ENCODE results near the gene SPRED2. TPM values are rescaled to one million over a fixed set of nuclear protein-coding genes. Genes with fewer than 3 reads are reported as not detected.

SPRED2 gene
- total RNA-seq, 1 experiment from 2014 or later: 10.4 TPM

DNA sequence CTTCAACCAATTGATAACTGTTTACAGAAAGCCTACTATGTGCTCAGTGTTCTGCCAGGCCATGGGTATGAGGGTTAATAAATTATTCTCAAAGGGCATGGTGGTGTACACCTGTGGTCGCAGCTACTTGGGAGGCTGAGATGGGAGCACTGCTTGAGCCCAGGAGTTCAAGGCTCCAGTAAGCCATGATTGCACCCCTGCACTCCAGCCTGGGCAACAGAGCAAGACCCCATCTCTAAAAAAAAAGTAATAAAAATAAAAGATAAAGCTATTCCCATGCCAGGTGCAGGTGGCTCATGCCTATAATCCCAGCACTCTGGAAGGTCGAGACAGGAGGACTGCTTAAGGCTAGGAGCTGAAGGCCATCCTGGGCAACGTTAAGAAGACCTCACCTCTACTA lies 8.0 kb downstream of the SPRED2 start:
- no peak for DNase-seq (ENCODE audit: low read depth, low spot score)
- in situ Hi-C loops (cut with HindIII; ENCODE audit: low pct_unique_long_range_greater_than_20kb, low sequenced_read_pairs): no loop called here

DNA sequence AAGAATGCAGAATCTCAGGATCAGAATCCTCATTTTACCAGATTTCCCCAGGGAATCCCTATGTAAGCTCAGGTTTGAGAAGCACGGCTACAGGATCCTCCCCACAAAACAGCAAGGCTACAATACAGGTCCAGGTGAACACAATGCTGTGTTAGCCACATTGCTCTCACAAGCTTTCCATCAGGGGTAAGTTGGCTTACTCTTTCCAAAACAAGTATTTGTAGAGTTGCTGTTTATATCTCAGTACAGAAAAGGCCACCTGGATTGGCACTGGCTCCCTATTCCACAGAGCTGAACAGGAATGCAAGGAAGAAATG lies 11.0 kb downstream of the SPRED2 start:
- in situ Hi-C loops (cut with HindIII; ENCODE audit: low pct_unique_long_range_greater_than_20kb, low sequenced_read_pairs): no loop called here
- DNase-seq (ENCODE audit: low read depth, low spot score): no peak

DNA sequence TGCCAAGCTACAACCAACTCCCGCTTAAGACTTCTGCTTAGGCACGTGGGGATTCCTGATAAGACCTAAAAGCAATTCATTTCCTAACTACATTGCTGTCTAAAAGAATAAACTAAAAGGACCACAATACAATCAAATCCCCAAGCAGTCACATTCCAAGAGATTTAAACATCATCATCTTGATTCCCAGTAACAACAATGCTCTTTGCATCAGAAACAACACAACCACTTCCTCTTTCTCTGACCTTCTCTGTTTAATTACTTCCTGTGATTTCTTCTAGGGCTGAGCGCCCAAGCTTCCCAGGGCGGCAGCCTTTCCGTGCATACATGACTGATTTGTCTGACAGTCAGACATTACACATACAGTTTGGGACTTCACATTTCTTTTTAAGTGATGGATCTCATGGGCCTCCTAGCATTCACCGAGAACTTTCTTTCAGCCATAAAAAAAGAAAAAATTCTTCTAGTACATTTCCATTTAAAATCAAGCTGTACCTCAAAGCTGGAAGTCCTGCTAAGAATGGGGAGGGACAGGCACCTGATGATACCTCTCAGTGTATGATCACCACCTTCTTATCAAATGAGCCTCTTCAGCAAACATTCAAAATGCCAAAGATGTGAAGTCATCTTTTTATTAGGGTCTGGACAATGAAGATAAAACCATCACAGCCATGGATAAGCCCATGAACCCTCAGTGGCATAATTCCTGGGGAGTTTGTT lies 11.5 kb downstream of the SPRED2 start:
- in situ Hi-C loops (cut with HindIII; ENCODE audit: low pct_unique_long_range_greater_than_20kb, low sequenced_read_pairs): no loop called here
- DNase-seq (ENCODE audit: low read depth, low spot score): peak; percentile 53

- DNase-seq (ENCODE audit: low read depth, low spot score): no peak
- in situ Hi-C loops (cut with HindIII; ENCODE audit: low pct_unique_long_range_greater_than_20kb, low sequenced_read_pairs): no loop called here
These were observed 14.8 kb downstream of the SPRED2 start for GRCh38 chr2:65417509-65418085.

- in situ Hi-C loops (cut with HindIII; ENCODE audit: low pct_unique_long_range_greater_than_20kb, low sequenced_read_pairs): no loop called here
- no peak for DNase-seq (ENCODE audit: low read depth, low spot score)
These were observed 15.5 kb downstream of the SPRED2 start for GRCh38 chr2:65416945-65417344.

GRCh38 chr2:65416321-65416720 lies 16.1 kb downstream of the SPRED2 start:
- in situ Hi-C loops (cut with HindIII; ENCODE audit: low pct_unique_long_range_greater_than_20kb, low sequenced_read_pairs): no loop called here

GRCh38 chr2:65415091-65415490 lies 17.3 kb downstream of the SPRED2 start:
- in situ Hi-C loops (cut with HindIII; ENCODE audit: low pct_unique_long_range_greater_than_20kb, low sequenced_read_pairs): no loop called here
- DNase-seq (ENCODE audit: low read depth, low spot score): no peak

More at GRCh38 chr2:65416321-65416720, 16.1 kb downstream of the SPRED2 start:
- DNase-seq (ENCODE audit: low read depth, low spot score): no peak

- DNase-seq (ENCODE audit: low read depth, low spot score): no peak
- in situ Hi-C loops (cut with HindIII; ENCODE audit: low pct_unique_long_range_greater_than_20kb, low sequenced_read_pairs): no loop called here
These were observed 18.8 kb downstream of the SPRED2 start for GRCh38 chr2:65413610-65414009.

DNA sequence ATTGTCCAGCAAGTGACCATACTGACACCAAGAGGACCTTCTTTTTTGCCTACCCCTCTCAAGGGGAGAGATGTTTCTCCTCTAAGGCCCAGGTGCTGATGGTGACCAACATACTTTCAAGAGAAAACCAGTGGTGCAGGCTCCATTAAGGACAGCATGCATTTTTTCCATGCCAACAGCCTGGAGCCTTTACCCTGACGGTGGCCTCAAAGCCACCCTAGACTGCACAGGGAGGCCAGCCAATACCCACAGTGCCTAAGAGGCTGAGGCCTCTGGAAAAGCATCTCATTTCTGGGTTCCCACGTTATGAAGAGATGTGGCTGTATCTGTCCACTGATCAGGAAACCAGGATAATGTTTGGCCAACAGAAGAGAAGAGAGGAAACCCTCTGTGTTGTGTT lies 19.3 kb downstream of the SPRED2 start:
- no peak for DNase-seq (ENCODE audit: low read depth, low spot score)
- in situ Hi-C loops (cut with HindIII; ENCODE audit: low pct_unique_long_range_greater_than_20kb, low sequenced_read_pairs): no loop called here

- no peak for DNase-seq (ENCODE audit: low read depth, low spot score)
- in situ Hi-C loops (cut with HindIII; ENCODE audit: low pct_unique_long_range_greater_than_20kb, low sequenced_read_pairs): no loop called here
These were observed 21.2 kb downstream of the SPRED2 start for GRCh38 chr2:65411056-65411795.

DNA sequence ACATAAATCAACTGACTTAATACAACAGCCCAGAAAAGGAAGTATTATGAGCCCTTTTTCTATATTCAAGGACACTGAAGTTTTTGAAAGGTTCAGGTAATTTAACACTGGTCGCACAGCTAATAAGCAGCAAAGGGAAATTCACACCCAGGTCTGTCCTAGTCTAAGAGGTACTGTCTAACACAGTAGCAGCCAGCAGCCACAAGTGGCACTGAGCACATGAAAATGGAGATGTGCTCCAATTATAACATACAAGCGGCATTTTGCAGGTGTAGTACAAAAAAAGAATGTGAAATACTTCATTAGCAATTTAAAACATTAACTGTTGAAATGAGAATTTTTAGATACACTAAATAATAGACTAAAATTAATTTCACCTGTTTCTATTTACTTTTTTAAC lies 23.4 kb downstream of the SPRED2 start:
- in situ Hi-C loops (cut with HindIII; ENCODE audit: low pct_unique_long_range_greater_than_20kb, low sequenced_read_pairs): no loop called here
- DNase-seq (ENCODE audit: low read depth, low spot score): no peak

GRCh38 chr2:65407240-65407639 lies 25.2 kb downstream of the SPRED2 start:
- in situ Hi-C loops (cut with HindIII; ENCODE audit: low pct_unique_long_range_greater_than_20kb, low sequenced_read_pairs): no loop called here
- no peak for DNase-seq (ENCODE audit: low read depth, low spot score)

- no peak for DNase-seq (ENCODE audit: low read depth, low spot score)
- in situ Hi-C loops (cut with HindIII; ENCODE audit: low pct_unique_long_range_greater_than_20kb, low sequenced_read_pairs): no loop called here
These were observed 27.3 kb downstream of the SPRED2 start for GRCh38 chr2:65404988-65405697.

- no peak for DNase-seq (ENCODE audit: low read depth, low spot score)
- in situ Hi-C loops (cut with HindIII; ENCODE audit: low pct_unique_long_range_greater_than_20kb, low sequenced_read_pairs): no loop called here
These were observed 28.9 kb downstream of the SPRED2 start for GRCh38 chr2:65403529-65403915.

DNA sequence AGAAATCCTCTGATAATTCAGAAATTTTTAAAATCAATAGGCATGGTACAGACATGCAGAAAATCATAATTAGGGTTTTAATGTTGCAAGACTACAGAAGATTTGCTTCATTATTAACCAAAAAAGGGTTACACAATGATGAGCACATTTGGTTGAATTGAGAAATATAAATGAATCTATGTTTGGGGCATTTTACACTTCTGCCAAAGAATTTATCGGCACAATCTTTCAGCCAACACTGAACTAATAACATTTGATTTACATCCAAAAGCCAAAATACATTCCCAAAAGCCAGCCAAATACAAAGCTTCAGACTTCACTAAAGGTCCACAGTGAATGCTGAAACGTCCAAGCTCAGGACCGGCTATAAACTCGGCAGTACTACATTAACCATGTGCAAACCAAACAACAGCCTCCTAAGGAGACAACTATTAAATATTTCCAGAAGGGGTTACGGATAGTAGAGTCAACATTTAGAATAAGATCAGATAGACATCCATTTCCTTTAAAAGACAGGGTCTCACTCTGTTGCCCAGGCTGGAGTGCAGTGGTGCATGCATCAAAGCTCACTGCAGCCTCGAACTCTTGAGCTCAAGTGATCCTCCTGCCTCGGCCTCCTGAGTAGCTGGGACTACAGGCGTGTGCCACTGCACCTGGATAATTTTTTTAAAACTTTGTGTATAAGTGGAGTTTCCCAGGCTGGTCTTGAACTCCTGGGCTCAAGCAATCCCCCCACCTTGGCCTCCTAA lies 29.4 kb downstream of the SPRED2 start:
- in situ Hi-C loops (cut with HindIII; ENCODE audit: low pct_unique_long_range_greater_than_20kb, low sequenced_read_pairs): no loop called here
- no peak for DNase-seq (ENCODE audit: low read depth, low spot score)

- DNase-seq (ENCODE audit: low read depth, low spot score): no peak
- in situ Hi-C loops (cut with HindIII; ENCODE audit: low pct_unique_long_range_greater_than_20kb, low sequenced_read_pairs): no loop called here
These were observed 30.1 kb downstream of the SPRED2 start for GRCh38 chr2:65402323-65402722.

- in situ Hi-C loops (cut with HindIII; ENCODE audit: low pct_unique_long_range_greater_than_20kb, low sequenced_read_pairs): no loop called here
- DNase-seq (ENCODE audit: low read depth, low spot score): no peak
These were observed 35.3 kb downstream of the SPRED2 start for GRCh38 chr2:65397122-65397521.
